Renal cortex interstitium (tissue), 15 donors: Measurements from ENCODE around the gene RALGAPA2. TPM values are rescaled to one million over a fixed set of nuclear protein-coding genes. Genes with fewer than 3 reads are reported as not detected.
A peak's percentile ranks its signal among the peaks of the same experiment; 100 is the strongest.

Experiments used
- DNase-seq, 11 donors: peaks; one replicate each; pipeline ENCODE4 v3.0.0-alpha.2; 2013; ENCODE audit warnings: low read depth in 9 of 11, low spot score in 4 of 11; ENCODE audit errors: extremely low read depth in 1 of 11
- long read RNA-seq, 16 experiments: transcript quantifications; one replicate each; lab custom pipeline, GENCODE V29; 2026
- polyA plus RNA-seq, 3 donors: library from polyadenylated mRNA; unstranded; fragments of 120-200 nt; gene quantifications; one replicate each; pipeline ENCODE4 v1.2.1, GENCODE V29; 2013; ENCODE audit not compliant: insufficient read length in 3 of 3

RALGAPA2 gene
- 10 to 100 TPM; 17.4 to 21.7 (median 17.7) TPM for polyA plus RNA-seq
- long read RNA-seq, donor 1, full-length matches to known transcripts, result 1 of 1 reads
- long read RNA-seq, donor 1, partial matches to known transcripts, result 0 of 1 reads
- long read RNA-seq, donor 1, other reads (novel, unspliced or antisense), result 0 of 1 reads
- long read RNA-seq, donor 2, result 0 reads
- long read RNA-seq, donor 3, result 0 reads
- long read RNA-seq, donor 4, full-length matches to known transcripts, result 1 of 1 reads
- long read RNA-seq, donor 4, partial matches to known transcripts, result 0 of 1 reads
- long read RNA-seq, donor 4, other reads (novel, unspliced or antisense), result 0 of 1 reads
- long read RNA-seq, donor 5, result 0 reads
- long read RNA-seq, donor 6, result 0 reads
- long read RNA-seq, donor 7, result 0 reads
- long read RNA-seq, donor 8, result 0 reads
- long read RNA-seq, donor 9, result 0 reads
- long read RNA-seq, donor 10, result 0 reads
- long read RNA-seq, donor 11, result 0 reads
- long read RNA-seq, donor 12, partial matches to known transcripts, result 9 of 9 reads
- long read RNA-seq, donor 12, other reads (novel, unspliced or antisense), result 0 of 9 reads
- long read RNA-seq, donor 13, result 0 reads
- long read RNA-seq, donor 14, result 0 reads
- long read RNA-seq, donor 15, result 0 reads
- long read RNA-seq, donor 16, partial matches to known transcripts, result 6 of 6 reads
- long read RNA-seq, donor 16, other reads (novel, unspliced or antisense), result 0 of 6 reads

- peak; percentile 93 to 99 (median 98) for DNase-seq
These were observed at the start of gene RALGAPA2 for GRCh38 chr20:20712474-20713243. Gene RALGAPA2 (minus strand): TSS chr20:20712644. CDS start chr20:20712480, 164 bp downstream.

- DNase-seq, result no peak
These were observed 48.9 kb upstream of the RALGAPA2 start for GRCh38 chr20:20761301-20761700.

DNA sequence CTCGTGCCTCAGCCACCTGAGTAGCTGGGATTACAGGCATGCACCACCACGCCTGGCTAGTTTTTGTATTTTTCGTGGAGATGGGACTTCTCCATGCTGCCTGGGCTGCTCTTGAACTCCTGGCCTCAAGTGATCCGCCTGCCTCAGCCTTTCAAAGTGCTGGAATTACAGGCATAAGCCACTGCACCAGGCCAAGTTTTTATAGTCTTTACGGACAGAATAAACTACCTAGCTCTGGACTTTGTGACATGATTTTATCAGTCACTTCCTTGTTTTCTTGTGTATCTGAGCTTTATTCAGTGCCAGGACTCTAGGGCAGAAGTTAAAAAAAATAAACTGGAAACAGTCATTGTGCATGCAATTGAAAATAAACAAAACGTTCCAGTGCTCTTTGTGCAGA lies 46.7 kb upstream of the RALGAPA2 start:
- DNase-seq, result no peak

GRCh38 chr20:20755674-20756319 lies 43.4 kb upstream of the RALGAPA2 start:
- DNase-seq, result no peak

DNA sequence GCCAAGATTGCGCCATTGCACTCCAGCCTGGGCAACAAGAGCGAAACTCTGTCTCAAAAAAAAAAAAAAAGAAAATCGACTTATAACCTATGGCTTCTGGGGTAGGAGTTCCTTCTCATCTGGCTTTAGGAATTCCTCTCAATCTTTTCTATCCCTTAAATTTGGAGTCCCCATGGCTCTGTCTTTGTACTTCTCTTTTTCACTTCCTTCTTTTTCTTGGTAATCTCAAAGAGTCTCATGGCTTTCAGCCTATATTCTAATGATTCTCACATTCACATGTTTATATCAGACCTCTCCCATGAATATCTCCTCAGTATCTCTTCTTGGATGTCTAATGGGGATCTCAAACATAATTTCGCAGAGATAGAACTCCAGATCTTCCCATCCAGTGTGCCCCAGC lies 42.8 kb upstream of the RALGAPA2 start:
- DNase-seq, result no peak

- DNase-seq, result no peak
These were observed 42.3 kb upstream of the RALGAPA2 start for GRCh38 chr20:20754714-20755113.

DNA sequence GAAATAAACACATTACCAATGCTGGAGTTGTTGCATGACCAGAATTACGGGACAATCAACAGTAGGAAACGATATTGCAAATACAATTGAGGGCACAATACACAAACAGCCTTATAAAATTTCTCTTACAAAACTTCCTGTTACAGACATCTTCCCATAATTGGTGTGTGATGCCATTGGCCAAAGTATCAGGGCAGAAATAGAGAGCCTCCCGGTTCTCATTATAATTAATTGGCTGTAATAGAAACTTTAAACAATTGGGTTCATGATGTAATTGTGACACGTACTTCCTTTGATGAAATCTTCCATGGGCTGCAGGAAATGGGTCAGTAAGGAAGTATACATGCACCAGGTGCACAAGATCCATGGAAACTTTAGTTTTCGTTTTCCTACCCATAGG lies 40.3 kb upstream of the RALGAPA2 start:
- no peak for DNase-seq

DNA sequence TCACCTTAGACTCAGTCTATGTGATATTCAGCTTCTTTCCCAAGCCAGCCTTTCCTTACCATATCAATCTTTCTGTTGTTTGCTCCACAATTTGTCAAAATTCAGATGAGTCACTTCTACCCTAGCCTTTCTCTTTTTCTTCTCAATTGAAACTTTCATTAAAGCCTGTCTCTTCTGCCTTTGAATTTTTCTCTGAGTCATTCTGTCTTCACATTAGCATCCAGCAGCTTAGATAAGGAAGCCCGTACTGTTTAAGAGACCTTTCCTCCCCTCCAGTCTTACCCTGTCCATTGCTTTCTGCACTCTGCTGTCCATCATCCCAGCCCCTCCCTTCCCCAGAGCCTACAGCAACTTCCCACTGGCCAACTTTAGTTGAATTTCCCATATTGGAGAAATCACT lies 34.9 kb upstream of the RALGAPA2 start:
- no peak for DNase-seq

GRCh38 chr20:20744170-20744725 lies 31.8 kb upstream of the RALGAPA2 start:
- no peak for DNase-seq

DNA sequence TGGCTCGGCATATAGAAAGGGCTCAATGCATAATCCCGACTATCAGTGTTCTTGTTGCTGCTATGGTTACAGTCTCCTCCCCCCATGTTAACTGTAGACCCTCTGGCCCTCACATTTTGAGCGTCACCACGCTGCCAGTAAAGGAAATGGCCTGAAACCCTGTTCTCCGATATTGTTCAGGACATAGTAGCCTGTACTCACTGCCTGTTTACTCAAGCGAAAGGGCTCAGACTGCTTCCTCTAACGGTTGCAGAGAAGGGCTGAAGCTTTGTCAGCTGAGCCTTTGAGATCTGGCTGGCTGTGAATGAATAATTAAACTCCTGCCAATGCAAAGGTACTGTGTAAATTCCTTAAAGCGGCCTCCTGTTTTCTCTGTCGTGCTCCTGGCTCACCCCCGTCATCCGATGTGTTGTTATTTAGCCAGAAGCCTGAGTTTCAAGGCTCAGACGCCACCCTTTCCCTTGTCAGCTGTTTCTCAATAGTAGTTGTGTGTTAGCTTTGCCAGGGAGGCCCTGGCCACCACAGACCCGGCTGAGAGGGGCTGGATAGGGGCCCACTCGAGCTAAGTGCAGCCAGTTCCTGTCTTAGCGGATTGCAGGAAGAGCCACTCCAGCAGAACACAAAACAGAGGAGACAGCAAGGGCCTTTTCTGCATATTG lies 31.2 kb upstream of the RALGAPA2 start:
- DNase-seq, result peak in 6 of 11 donors; percentile 12 to 54 (median 32)

DNA sequence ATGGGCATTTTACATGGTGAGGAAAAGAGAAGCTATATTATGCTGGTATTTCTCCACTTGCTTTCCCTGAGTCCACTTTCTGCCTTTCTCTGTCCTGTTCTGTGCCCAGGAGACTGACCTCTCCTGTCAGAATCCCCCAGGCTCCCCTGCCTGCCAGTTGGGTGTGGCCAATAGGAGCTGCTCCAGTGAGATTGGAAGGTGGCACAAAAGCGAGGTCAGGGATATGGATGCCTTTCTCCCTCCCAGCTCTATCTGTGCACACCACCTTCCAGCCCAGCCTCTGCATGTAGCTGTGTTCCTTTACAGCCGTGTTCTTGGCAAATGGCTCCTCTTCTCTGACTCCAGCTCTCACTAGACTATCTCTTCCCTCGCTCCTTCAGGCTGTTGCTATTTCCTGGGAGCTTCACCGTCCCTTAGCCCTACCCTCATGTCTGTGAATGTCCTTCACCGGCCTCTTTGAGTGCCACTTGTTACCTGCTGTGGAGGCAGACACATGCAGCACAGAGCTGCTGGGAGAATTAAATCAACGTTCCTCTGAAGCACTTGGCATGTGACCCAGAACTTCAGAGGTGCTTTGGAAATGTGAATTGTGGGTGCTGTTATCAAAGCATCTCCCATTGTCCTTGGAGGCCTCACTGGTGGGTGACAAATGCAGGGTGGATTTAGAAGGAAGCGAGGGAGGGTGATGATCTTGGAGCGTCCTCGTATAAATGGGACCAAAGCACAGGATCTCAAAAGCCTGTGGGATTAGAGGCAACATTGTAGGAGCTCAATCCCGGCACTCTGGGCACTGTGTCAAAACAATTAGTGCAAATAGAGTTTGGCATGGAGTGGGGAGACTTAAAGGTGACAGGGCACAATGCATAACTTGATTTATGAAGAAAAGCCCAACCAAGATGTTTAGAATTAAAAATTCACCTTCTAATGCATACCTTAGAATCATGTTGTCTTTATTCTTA lies 28.9 kb upstream of the RALGAPA2 start:
- DNase-seq, result no peak

GRCh38 chr20:20740541-20740940 lies 28.1 kb upstream of the RALGAPA2 start:
- no peak for DNase-seq

GRCh38 chr20:20737158-20737557 lies 24.7 kb upstream of the RALGAPA2 start:
- DNase-seq, result no peak

GRCh38 chr20:20736303-20736702 lies 23.9 kb upstream of the RALGAPA2 start:
- DNase-seq, result no peak

DNA sequence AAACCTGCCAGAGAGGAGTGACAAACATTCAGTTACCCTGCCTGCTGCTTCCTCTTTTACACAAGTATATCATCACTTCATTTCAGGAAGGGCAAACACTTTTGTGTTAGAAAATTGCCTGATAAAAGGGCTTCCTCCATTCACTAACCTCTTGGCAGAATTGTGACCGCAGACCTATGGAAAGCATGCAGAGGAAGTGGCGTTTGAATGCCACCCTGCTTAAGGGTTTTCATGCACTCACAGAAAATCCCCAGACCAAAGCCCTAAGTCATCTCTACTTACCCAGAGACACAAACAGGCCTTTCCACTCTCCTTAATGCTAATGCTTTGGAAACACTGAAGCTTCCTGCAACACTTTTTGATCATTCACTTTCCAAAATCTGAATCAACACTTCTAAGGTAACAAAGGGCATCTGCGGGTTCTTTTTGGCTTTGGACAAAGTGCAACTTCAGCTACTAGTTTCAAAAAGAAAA lies 22.1 kb upstream of the RALGAPA2 start:
- no peak for DNase-seq

- no peak for DNase-seq
These were observed 21.5 kb upstream of the RALGAPA2 start for GRCh38 chr20:20733943-20734342.

- no peak for DNase-seq
These were observed 20.2 kb upstream of the RALGAPA2 start for GRCh38 chr20:20732641-20733040.
